Activated naive CD8-positive, alpha-beta T cell (primary cell): Measurements from ENCODE around the gene AMY1B.
"Not testable (repeated sequence)": the region's sequence is repeated elsewhere in the genome, so short reads cannot be mapped to it uniquely, and the experiment has no call there.

Experiments used
- H3K27ac Mint-ChIP-seq: one replicate; pipeline ENCODE4 v1.8.0; 2021; ENCODE audit warnings: mixed read lengths
- H3K27me3 Mint-ChIP-seq: one replicate; pipeline ENCODE4 v1.8.0; 2021; ENCODE audit warnings: mixed read lengths
- H3K36me3 Mint-ChIP-seq: one replicate; pipeline ENCODE4 v1.8.0; 2021; ENCODE audit warnings: mixed read lengths
- H3K4me1 Mint-ChIP-seq: one replicate; pipeline ENCODE4 v1.8.0; 2021; ENCODE audit warnings: low read depth, mixed read lengths
- H3K4me3 Mint-ChIP-seq: one replicate; pipeline ENCODE4 v1.8.0; 2021; ENCODE audit warnings: mild to moderate bottlenecking, mixed read lengths
- H3K9me3 Mint-ChIP-seq: one replicate; pipeline ENCODE4 v1.8.0; 2021; ENCODE audit warnings: low read depth, mixed read lengths

AMY1B gene

DNA sequence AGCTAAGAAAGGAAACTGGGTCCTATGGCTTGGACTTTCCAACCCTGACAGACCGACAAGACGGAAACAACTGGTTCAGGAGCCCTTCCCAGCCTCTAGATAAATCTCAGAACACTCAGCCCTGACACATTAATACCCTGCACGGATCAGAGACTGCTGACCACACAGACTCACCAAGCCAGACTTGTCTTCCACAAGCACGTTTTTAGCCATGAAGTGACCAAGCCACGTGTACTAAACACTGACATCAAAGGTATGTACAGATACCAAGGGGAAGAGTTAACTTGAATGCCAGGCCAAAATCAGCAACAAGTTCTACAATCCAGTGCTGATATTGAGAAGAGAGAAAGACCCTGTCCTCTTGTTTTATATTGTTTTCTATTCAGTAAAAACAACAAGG is at the start of gene AMY1B:
Gene AMY1B (minus strand): TSS at position 101 of the 400 bp plus-strand sequence. CDS start 571 bp downstream, outside the sequence.
- H3K27me3 Mint-ChIP-seq, H3K4me1 Mint-ChIP-seq, H3K27ac Mint-ChIP-seq, H3K4me3 Mint-ChIP-seq, H3K36me3 Mint-ChIP-seq, H3K9me3 Mint-ChIP-seq: not testable (repeated sequence)

DNA sequence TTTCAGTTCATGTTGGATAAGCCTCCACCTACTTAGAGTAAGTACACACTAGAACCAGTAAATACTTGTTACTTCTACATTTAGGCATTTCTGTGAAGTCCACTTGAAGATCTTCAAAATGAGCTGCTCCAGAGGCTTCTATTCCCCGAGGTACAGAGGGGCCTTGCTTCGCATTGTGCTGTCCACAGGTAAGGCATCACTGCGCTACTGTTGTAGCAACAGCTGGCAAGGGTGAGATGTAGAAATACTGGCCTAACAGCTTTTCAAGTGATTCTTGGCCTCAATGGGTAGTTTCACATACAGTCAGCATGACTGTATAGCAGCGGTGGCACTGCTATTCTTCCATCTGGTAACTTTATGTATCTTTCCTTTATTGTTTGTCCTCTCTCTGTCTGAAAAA is 49.0 kb upstream of the AMY1B start:
- H3K4me1 Mint-ChIP-seq, H3K27ac Mint-ChIP-seq, H3K4me3 Mint-ChIP-seq, H3K9me3 Mint-ChIP-seq, H3K27me3 Mint-ChIP-seq, H3K36me3 Mint-ChIP-seq: not testable (repeated sequence)

DNA sequence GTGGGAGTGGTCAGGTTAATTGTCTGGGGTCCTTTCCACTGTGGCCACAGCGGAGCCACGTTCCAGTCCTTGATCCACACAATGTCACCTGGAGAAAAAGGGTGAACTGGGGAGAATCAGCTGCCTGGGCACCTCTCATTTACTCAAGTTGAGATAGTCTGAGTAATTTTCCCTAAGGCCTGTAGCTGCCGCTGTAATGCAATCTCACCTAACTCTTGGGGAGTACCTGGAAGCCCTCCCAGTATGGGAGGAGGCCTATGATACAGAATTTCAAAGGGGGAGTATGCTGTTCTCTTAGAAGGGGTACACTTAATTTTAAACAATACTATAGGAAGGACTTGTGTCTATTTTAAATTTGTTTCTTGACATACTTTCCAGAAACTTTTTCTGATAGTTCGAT is 48.4 kb upstream of the AMY1B start:
- H3K4me1 Mint-ChIP-seq, H3K27me3 Mint-ChIP-seq, H3K36me3 Mint-ChIP-seq, H3K4me3 Mint-ChIP-seq, H3K27ac Mint-ChIP-seq, H3K9me3 Mint-ChIP-seq: not testable (repeated sequence)

DNA sequence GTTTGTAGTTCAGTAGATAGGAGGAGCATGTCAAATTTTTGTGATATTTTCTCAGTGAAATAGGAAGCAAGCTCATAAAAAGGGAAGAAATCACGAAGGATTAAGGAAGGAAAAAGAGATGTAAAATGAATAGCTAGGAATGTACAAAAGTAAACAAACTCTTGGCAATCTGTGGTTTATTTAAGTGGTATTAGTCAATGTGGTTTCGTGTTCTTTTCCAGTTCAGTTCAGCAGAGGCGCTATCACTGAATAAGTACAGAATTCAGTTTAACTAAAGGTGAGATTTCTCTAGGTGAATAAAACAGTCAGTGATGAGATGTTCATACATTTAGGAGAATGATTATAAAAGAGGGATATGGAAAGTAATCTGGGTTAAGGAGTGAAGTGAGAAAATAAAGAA is 42.0 kb upstream of the AMY1B start:
- not testable (repeated sequence) for H3K4me1 Mint-ChIP-seq, H3K27me3 Mint-ChIP-seq, H3K9me3 Mint-ChIP-seq, H3K36me3 Mint-ChIP-seq, H3K4me3 Mint-ChIP-seq, H3K27ac Mint-ChIP-seq

DNA sequence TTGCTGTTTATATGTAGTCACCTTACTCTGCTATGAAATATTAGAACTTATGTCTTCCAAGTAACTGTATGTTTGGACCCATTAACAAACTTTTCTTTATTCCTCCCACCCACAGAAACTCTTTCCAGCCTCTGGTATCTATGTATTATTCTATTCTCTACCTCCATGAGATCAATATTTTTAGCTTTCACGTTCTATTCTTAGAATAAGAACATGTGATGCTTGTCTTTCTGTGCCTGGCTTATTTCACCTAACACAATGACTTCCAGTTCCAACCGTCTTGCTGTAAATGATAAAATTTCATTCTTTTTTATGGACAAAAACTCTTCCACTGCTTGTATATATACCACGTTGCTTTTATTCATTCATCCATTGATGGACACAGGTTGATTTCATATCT is 39.3 kb upstream of the AMY1B start:
- H3K9me3 Mint-ChIP-seq, H3K4me1 Mint-ChIP-seq, H3K4me3 Mint-ChIP-seq, H3K27ac Mint-ChIP-seq, H3K27me3 Mint-ChIP-seq, H3K36me3 Mint-ChIP-seq: not testable (repeated sequence)

DNA sequence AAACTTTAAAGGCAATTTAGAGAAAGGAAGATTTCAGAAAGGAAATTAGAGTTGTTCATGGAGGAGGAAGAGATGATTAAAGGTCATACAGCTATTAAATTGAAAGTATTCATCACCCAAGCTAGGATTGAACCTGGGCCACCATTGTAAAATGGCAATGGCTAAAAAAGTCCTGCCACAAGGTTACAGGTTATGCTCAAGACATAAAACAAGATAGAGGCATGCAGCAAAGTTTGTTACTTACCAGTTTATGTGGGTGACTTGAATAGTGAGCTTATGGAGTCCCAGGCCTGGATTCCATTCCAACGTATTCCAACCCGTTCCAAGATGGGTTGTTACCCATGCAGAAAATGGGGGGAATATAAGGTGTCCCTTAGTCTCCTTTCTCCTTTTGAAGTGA is 25.5 kb upstream of the AMY1B start:
- not testable (repeated sequence) for H3K9me3 Mint-ChIP-seq

DNA sequence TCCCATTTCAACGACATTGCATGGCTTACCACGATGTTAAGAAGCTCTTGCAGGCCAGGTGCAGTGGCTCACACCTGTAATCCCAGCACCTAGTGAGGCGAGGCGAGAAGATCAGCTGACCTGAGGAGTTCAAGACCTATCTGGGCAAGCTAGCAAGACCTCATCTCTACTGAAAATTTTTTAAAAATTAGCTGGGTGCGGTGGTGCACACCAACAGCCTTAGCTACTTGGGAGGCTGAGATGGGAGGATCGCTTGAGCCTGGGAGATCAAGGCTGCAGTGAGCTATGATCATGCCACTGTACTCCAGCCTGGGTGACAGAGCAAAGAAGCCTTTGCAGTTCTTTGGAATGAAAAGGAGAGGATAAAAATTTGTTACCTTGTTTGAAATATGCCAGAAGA is 21.4 kb upstream of the AMY1B start:
- not testable (repeated sequence) for H3K27me3 Mint-ChIP-seq, H3K9me3 Mint-ChIP-seq, H3K27ac Mint-ChIP-seq, H3K4me1 Mint-ChIP-seq, H3K4me3 Mint-ChIP-seq, H3K36me3 Mint-ChIP-seq

More for the DNA sequence above, 25.5 kb upstream of the AMY1B start:
- not testable (repeated sequence) for H3K27me3 Mint-ChIP-seq, H3K36me3 Mint-ChIP-seq, H3K27ac Mint-ChIP-seq, H3K4me3 Mint-ChIP-seq, H3K4me1 Mint-ChIP-seq

DNA sequence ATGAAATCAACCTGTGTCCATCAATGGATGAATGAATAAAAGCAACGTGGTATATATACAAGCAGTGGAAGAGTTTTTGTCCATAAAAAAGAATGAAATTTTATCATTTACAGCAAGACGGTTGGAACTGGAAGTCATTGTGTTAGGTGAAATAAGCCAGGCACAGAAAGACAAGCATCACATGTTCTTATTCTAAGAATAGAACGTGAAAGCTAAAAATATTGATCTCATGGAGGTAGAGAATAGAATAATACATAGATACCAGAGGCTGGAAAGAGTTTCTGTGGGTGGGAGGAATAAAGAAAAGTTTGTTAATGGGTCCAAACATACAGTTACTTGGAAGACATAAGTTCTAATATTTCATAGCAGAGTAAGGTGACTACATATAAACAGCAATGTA is 14.4 kb upstream of the AMY1B start:
- H3K9me3 Mint-ChIP-seq, H3K36me3 Mint-ChIP-seq, H3K27ac Mint-ChIP-seq, H3K27me3 Mint-ChIP-seq, H3K4me1 Mint-ChIP-seq, H3K4me3 Mint-ChIP-seq: not testable (repeated sequence)

DNA sequence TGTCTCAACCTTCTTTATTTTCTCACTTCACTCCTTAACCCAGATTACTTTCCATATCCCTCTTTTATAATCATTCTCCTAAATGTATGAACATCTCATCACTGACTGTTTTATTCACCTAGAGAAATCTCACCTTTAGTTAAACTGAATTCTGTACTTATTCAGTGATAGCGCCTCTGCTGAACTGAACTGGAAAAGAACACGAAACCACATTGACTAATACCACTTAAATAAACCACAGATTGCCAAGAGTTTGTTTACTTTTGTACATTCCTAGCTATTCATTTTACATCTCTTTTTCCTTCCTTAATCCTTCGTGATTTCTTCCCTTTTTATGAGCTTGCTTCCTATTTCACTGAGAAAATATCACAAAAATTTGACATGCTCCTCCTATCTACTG is 11.7 kb upstream of the AMY1B start:
- not testable (repeated sequence) for H3K36me3 Mint-ChIP-seq, H3K4me1 Mint-ChIP-seq, H3K9me3 Mint-ChIP-seq, H3K4me3 Mint-ChIP-seq, H3K27ac Mint-ChIP-seq, H3K27me3 Mint-ChIP-seq

DNA sequence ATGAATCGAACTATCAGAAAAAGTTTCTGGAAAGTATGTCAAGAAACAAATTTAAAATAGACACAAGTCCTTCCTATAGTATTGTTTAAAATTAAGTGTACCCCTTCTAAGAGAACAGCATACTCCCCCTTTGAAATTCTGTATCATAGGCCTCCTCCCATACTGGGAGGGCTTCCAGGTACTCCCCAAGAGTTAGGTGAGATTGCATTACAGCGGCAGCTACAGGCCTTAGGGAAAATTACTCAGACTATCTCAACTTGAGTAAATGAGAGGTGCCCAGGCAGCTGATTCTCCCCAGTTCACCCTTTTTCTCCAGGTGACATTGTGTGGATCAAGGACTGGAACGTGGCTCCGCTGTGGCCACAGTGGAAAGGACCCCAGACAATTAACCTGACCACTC is 5.2 kb upstream of the AMY1B start:
- not testable (repeated sequence) for H3K4me3 Mint-ChIP-seq, H3K9me3 Mint-ChIP-seq, H3K27me3 Mint-ChIP-seq, H3K27ac Mint-ChIP-seq, H3K36me3 Mint-ChIP-seq, H3K4me1 Mint-ChIP-seq

DNA sequence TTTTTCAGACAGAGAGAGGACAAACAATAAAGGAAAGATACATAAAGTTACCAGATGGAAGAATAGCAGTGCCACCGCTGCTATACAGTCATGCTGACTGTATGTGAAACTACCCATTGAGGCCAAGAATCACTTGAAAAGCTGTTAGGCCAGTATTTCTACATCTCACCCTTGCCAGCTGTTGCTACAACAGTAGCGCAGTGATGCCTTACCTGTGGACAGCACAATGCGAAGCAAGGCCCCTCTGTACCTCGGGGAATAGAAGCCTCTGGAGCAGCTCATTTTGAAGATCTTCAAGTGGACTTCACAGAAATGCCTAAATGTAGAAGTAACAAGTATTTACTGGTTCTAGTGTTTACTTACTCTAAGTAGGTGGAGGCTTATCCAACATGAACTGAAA is 4.7 kb upstream of the AMY1B start:
- H3K4me3 Mint-ChIP-seq, H3K36me3 Mint-ChIP-seq, H3K27ac Mint-ChIP-seq, H3K4me1 Mint-ChIP-seq, H3K9me3 Mint-ChIP-seq, H3K27me3 Mint-ChIP-seq: not testable (repeated sequence)

DNA sequence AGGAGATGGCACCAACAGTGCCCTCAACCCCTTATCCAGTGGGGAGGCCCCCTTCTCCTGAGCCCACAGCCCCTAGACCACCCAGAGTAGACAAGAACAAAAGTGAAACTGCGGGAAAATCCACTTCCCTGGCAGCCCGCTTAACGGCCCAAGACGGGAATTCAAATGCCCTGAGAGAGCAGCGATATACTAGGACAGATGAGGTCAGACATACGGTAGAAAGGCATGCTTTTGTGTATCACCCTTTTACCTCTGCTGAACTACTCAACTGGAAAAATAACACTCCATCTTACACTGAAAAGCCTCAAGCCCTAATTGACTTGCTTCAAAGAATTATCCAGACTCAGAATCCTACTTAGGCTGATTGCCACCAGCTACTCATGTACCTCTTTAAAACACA is 1.4 kb upstream of the AMY1B start:
- H3K36me3 Mint-ChIP-seq, H3K4me3 Mint-ChIP-seq, H3K27ac Mint-ChIP-seq, H3K27me3 Mint-ChIP-seq, H3K4me1 Mint-ChIP-seq, H3K9me3 Mint-ChIP-seq: not testable (repeated sequence)

DNA sequence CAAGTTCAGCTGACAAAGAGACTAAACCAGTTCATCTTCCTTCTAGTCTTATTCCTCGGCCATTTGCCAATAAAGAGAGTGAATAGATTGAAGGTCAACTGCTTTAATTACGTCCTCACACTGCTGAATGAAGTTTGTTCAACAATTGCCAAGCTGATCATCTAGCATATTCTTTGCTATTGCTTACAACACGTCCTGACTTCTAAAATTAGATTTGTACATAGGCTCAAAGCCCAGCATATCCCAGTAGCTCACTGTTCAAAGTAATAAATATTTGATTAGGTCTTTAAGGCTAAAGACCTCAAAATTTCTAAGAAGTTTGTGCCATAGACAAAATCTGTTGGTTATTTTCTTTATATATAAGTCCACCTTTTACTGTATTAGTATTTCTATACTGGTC is 19.7 kb downstream of the AMY1B start:
- not testable (repeated sequence) for H3K36me3 Mint-ChIP-seq, H3K9me3 Mint-ChIP-seq, H3K27ac Mint-ChIP-seq, H3K4me3 Mint-ChIP-seq, H3K4me1 Mint-ChIP-seq, H3K27me3 Mint-ChIP-seq

DNA sequence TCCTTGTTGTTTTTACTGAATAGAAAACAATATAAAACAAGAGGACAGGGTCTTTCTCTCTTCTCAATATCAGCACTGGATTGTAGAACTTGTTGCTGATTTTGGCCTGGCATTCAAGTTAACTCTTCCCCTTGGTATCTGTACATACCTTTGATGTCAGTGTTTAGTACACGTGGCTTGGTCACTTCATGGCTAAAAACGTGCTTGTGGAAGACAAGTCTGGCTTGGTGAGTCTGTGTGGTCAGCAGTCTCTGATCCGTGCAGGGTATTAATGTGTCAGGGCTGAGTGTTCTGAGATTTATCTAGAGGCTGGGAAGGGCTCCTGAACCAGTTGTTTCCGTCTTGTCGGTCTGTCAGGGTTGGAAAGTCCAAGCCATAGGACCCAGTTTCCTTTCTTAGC is 40.5 kb downstream of the AMY1B start, which contains the start of gene AMY1A:
Gene AMY1A (plus strand): TSS at position 301 of the 400 bp plus-strand sequence. CDS start 571 bp downstream, outside the sequence.
- H3K27ac Mint-ChIP-seq, H3K9me3 Mint-ChIP-seq, H3K4me1 Mint-ChIP-seq, H3K27me3 Mint-ChIP-seq, H3K4me3 Mint-ChIP-seq, H3K36me3 Mint-ChIP-seq: not testable (repeated sequence)

DNA sequence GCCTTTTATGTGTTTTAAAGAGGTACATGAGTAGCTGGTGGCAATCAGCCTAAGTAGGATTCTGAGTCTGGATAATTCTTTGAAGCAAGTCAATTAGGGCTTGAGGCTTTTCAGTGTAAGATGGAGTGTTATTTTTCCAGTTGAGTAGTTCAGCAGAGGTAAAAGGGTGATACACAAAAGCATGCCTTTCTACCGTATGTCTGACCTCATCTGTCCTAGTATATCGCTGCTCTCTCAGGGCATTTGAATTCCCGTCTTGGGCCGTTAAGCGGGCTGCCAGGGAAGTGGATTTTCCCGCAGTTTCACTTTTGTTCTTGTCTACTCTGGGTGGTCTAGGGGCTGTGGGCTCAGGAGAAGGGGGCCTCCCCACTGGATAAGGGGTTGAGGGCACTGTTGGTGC is 41.9 kb downstream of the AMY1B start:
- not testable (repeated sequence) for H3K9me3 Mint-ChIP-seq, H3K27ac Mint-ChIP-seq, H3K36me3 Mint-ChIP-seq, H3K27me3 Mint-ChIP-seq, H3K4me1 Mint-ChIP-seq, H3K4me3 Mint-ChIP-seq

DNA sequence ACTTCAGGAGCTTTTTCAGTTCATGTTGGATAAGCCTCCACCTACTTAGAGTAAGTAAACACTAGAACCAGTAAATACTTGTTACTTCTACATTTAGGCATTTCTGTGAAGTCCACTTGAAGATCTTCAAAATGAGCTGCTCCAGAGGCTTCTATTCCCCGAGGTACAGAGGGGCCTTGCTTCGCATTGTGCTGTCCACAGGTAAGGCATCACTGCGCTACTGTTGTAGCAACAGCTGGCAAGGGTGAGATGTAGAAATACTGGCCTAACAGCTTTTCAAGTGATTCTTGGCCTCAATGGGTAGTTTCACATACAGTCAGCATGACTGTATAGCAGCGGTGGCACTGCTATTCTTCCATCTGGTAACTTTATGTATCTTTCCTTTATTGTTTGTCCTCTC is 45.1 kb downstream of the AMY1B start:
- not testable (repeated sequence) for H3K27ac Mint-ChIP-seq, H3K27me3 Mint-ChIP-seq, H3K36me3 Mint-ChIP-seq, H3K9me3 Mint-ChIP-seq, H3K4me1 Mint-ChIP-seq, H3K4me3 Mint-ChIP-seq

DNA sequence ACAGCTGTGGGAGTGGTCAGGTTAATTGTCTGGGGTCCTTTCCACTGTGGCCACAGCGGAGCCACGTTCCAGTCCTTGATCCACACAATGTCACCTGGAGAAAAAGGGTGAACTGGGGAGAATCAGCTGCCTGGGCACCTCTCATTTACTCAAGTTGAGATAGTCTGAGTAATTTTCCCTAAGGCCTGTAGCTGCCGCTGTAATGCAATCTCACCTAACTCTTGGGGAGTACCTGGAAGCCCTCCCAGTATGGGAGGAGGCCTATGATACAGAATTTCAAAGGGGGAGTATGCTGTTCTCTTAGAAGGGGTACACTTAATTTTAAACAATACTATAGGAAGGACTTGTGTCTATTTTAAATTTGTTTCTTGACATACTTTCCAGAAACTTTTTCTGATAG is 45.7 kb downstream of the AMY1B start:
- H3K27me3 Mint-ChIP-seq, H3K4me1 Mint-ChIP-seq, H3K9me3 Mint-ChIP-seq, H3K36me3 Mint-ChIP-seq, H3K4me3 Mint-ChIP-seq, H3K27ac Mint-ChIP-seq: not testable (repeated sequence)
